SU-DHL-6 (cell line): ENCODE data around the gene GUSB.

ENCODE experiments used
- H2AFZ ChIP-seq: fragments of 200-600 bp; sonication (generic); 2 replicates; pipeline ENCODE4 v1.6.1; 2014; ENCODE audit warnings: low read depth, mild to moderate bottlenecking, moderate library complexity, mixed read lengths, antibody characterized with exemption, low read length; ENCODE audit not compliant: severe bottlenecking
- H3F3A ChIP-seq: fragments of 200-600 bp; shearing (Covaris generic); 2 replicates; pipeline ENCODE4 v1.6.0; 2016; ENCODE audit warnings: antibody characterized with exemption, mild to moderate bottlenecking; ENCODE audit not compliant: insufficient read depth
- H3K27ac ChIP-seq: fragments of 200-600 bp; sonication (generic); 2 replicates; pipeline ENCODE4 v1.5.1; 2016; ENCODE audit warnings: low read depth, mild to moderate bottlenecking, low read length, moderate library complexity, mixed read lengths
- H3K27me3 ChIP-seq: fragments of 200-600 bp; sonication (generic), shearing (Covaris generic); 2 replicates; pipeline ENCODE4 v1.6.0; 2014; ENCODE audit warnings: mild to moderate bottlenecking, low read length
- H3K36me3 ChIP-seq: fragments of 200-600 bp; sonication (generic); 2 replicates; pipeline ENCODE4 v1.6.1; 2014; ENCODE audit warnings: mild to moderate bottlenecking, low read length, mixed read lengths
- H3K4me2 ChIP-seq: fragments of 300-600, 200-600 bp; shearing (Covaris generic), sonication (generic); 2 replicates; pipeline ENCODE4 v1.6.0; 2014; ENCODE audit warnings: low read length, low read depth, mild to moderate bottlenecking; ENCODE audit not compliant: poor library complexity, severe bottlenecking
- H3K4me3 ChIP-seq: fragments of 200-600 bp; sonication (generic); 2 replicates; pipeline ENCODE4 v1.5.1; 2014; ENCODE audit warnings: antibody characterized with exemption, low read length, mild to moderate bottlenecking, mixed read lengths; ENCODE audit not compliant: insufficient read depth, poor library complexity, severe bottlenecking
- H3K79me2 ChIP-seq: fragments of 200-600 bp; sonication (generic); 2 replicates; pipeline ENCODE4 v1.6.1; 2014; ENCODE audit warnings: mild to moderate bottlenecking, low read length, moderate library complexity; ENCODE audit not compliant: insufficient read depth
- H3K9ac ChIP-seq: fragments of 200-600 bp; sonication (generic); 2 replicates; pipeline ENCODE4 v1.7.0; 2014; ENCODE audit warnings: mild to moderate bottlenecking, low read length
- H3K9me2 ChIP-seq: fragments of 200-600 bp; sonication (generic); replicated peaks from 2 replicates; pipeline ENCODE4 v1.6.1; 2014; ENCODE audit warnings: low read length; ENCODE audit not compliant: insufficient read depth
- H3K9me3 ChIP-seq: fragments of 200-600 bp; sonication (generic); 2 replicates; pipeline ENCODE4 v1.6.1; 2014; ENCODE audit warnings: low read length, mixed read lengths; ENCODE audit not compliant: insufficient read depth
- H4K20me1 ChIP-seq: fragments of 200-600 bp; sonication (generic); 2 replicates; pipeline ENCODE4 v1.6.1; 2014; ENCODE audit warnings: low read depth, mild to moderate bottlenecking, antibody characterized with exemption, low read length, moderate library complexity, mixed read lengths
- EZH2phosphoT487 ChIP-seq: fragments of 200-600 bp; sonication (generic), shearing (Covaris generic); conservative IDR thresholded peaks from 2 replicates; pipeline ENCODE4 v1.6.1; 2018; ENCODE audit warnings: mild to moderate bottlenecking, antibody characterized with exemption, low read length, moderate library complexity, mixed read lengths
- TF ChIP-seq, protein P1 (sequence below): fragments of 200-600 bp; sonication (generic); IDR thresholded peaks from one replicate; pipeline ENCODE4 v1.5.1; 2017; ENCODE audit warnings: antibody characterized with exemption, mild to moderate bottlenecking, low read length, moderate library complexity; ENCODE audit not compliant: insufficient read depth, poor library complexity, severe bottlenecking

The GUSB gene

DNA sequence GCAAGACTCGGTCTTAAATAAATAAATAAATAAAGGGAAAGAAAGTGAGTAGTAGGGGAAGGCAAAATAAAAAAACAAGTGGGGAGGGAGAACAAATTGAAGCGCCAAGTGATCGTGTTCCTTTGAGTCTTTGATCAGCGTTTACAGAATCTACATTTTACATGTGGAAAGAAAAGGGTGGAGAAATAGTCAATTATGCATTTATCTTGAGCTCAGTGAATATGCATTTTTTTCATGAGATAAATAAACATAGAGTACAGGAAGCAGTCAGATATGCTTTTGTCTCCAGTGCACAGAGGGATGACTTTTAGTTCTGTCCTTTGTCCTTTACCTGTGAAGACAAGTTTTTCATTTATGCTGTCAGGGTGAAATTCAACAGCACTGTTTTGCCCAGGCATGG, 6.1 kb upstream of the GUSB start:
- Histone ChIP-seq H3K27me3 (no peaks in the 10 kb centered on the region), H3K27ac (no peak overlapping the region), H3K9ac (no peak overlapping the region), H3K79me2 (no peaks in the 10 kb centered on the region), H3K9me2 (no peaks in the 10 kb centered on the region), H3K36me3 (no peaks in the 10 kb centered on the region), H4K20me1 (no peaks in the 10 kb centered on the region), H3K9me3 (no peaks in the 10 kb centered on the region), H3F3A (no peaks in the 10 kb centered on the region), H2AFZ (no peak overlapping the region), H3K4me3 (no peak overlapping the region), H3K4me2 (no peak overlapping the region)
- TF ChIP-seq, protein P1, sequence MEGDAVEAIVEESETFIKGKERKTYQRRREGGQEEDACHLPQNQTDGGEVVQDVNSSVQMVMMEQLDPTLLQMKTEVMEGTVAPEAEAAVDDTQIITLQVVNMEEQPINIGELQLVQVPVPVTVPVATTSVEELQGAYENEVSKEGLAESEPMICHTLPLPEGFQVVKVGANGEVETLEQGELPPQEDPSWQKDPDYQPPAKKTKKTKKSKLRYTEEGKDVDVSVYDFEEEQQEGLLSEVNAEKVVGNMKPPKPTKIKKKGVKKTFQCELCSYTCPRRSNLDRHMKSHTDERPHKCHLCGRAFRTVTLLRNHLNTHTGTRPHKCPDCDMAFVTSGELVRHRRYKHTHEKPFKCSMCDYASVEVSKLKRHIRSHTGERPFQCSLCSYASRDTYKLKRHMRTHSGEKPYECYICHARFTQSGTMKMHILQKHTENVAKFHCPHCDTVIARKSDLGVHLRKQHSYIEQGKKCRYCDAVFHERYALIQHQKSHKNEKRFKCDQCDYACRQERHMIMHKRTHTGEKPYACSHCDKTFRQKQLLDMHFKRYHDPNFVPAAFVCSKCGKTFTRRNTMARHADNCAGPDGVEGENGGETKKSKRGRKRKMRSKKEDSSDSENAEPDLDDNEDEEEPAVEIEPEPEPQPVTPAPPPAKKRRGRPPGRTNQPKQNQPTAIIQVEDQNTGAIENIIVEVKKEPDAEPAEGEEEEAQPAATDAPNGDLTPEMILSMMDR = no peak
- TF ChIP-seq EZH2phosphoT487 = no peak

DNA sequence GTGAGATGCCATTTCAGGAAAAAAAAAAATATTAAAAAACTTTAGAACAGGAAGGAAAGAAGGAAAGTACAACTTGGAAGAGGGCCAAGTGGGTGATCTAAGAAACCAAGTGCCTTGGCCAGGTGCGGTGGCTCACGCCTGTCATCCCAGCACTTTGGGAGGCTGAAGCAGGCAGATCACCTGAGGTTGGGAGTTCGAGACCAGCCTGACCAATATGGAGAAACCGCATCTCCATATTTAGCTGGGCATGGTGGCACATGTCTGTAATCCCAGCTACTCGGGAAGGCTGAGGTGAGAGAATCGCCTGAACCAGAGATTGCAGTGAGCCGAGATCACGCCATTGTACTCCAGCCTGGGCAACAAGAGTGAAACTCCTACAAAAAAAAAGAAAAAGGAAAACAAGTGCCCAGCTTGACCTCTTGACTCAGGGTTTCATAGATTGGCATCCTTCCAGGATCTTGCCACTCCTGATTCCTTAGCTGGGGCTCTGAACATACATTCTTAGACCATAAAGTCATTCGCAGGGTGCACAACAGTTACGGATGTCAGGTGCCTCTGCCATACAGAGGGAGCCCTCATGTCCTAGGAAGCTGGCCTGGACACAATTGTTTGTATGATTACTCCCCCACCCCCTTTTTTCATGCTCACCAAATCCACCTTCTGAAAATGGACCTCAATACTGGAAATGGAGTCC, 2.1 kb upstream of the GUSB start:
- TF ChIP-seq, protein P1 = no peak
- no peak for TF ChIP-seq EZH2phosphoT487
- Histone ChIP-seq H3K27me3 (no peaks in the 10 kb centered on the region), H4K20me1 (peaks cover 4% of the 10 kb centered on the region; the same call in 1 of the 2 replicates), H3K27ac (no peak overlapping the region), H3K9me2 (no peaks in the 10 kb centered on the region), H3K4me2 (no peak overlapping the region), H3K9ac (no peak overlapping the region), H3K4me3 (no peak overlapping the region), H2AFZ (no peak overlapping the region), H3K36me3 (no peaks in the 10 kb centered on the region), H3F3A (no peaks in the 10 kb centered on the region), H3K9me3 (no peaks in the 10 kb centered on the region), H3K79me2 (peaks cover 26% of the 10 kb centered on the region)

DNA sequence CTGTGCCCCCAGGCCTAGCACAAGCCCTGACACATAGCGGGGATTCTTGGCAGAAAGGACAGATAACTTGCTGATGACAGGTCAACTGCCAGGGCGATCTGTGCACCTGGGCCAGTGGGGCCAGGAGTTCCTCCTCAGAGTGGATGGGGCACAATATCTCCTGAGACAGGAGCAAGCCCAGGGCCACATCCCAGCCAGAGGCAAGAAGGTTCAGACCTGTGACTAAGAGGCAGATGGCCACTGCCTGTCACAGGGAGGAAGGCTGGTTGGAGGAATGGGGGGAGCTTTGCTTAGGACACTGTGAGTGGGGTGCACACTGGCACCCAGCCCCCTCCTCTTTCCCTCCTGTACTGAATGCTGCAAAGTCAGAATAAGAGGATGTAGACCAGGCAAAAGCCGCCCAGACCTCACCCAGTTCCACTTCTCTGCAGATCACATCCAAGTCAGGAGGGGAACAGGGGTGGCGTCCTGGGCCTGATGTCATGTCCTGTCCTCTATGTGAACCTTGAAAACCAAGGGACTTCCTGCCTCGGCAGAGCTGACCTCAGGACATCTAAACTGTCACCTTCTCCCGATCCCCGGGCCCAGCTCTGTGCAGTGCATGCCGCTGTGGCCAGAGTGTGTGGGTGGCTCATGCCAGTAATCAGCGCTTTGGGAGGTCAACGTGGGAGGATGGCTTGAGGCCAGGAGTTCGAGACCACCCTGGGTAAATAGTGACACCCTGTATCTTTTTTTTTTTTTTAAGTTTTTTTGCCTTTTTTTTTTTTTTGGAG, 1.3 kb downstream of the GUSB start:
- peak overlapping the region; percentile 66 for H3K4me2 ChIP-seq

More for the DNA sequence above, 1.3 kb downstream of the GUSB start:
- Histone ChIP-seq H4K20me1 (peaks cover 4% of the 10 kb centered on the region; the same call in 1 of the 2 replicates), H3K79me2 (peaks cover 29% of the 10 kb centered on the region), H3K27ac (peak overlapping the region; percentile 60), H3K9me2 (no peaks in the 10 kb centered on the region), H3K4me3 (peak overlapping the region; percentile 97), H3F3A (no peaks in the 10 kb centered on the region), H3K9me3 (no peaks in the 10 kb centered on the region), H2AFZ (no peak overlapping the region), H3K9ac (peak overlapping the region; percentile 92), H3K36me3 (no peaks in the 10 kb centered on the region), H3K27me3 (no peaks in the 10 kb centered on the region)
- TF ChIP-seq, protein P1 = no peak
- no peak for TF ChIP-seq EZH2phosphoT487
